H9 (cell line): ENCODE data around the gene PUM2. TPM values are rescaled to one million over a fixed set of nuclear protein-coding genes. Genes with fewer than 3 reads are reported as not detected.
A peak's percentile ranks its signal among the peaks of the same experiment; 100 is the strongest.

Experiments used
- DNase-seq: peaks from one replicate; pipeline ENCODE4 v3.0.0-alpha.2; 2017
- H2AFZ ChIP-seq: one replicate; pipeline ENCODE4 v1.6.1; 2013; ENCODE audit warnings: mild to moderate bottlenecking, low read length, control low read depth, moderate library complexity
- H2AK5ac ChIP-seq: 2 replicates; pipeline ENCODE4 v1.6.1; 2013; ENCODE audit warnings: low read length, control low read depth, mixed read lengths; ENCODE audit not compliant: insufficient read length
- H2BK120ac ChIP-seq: one replicate; pipeline ENCODE4 v1.6.1; 2013; ENCODE audit warnings: low read depth, mild to moderate bottlenecking, low read length, control low read depth, inconsistent platforms; ENCODE audit not compliant: poor library complexity, severe bottlenecking
- H2BK12ac ChIP-seq: 2 replicates; pipeline ENCODE4 v1.6.1; 2013; ENCODE audit warnings: low read length, control low read depth, mixed read lengths, low read depth; ENCODE audit not compliant: insufficient read length
- H2BK15ac ChIP-seq: 2 replicates; pipeline ENCODE4 v1.6.1; 2013; ENCODE audit warnings: low read depth, low read length, control low read depth
- H2BK20ac ChIP-seq: one replicate; pipeline ENCODE4 v1.6.1; 2013; ENCODE audit warnings: low read depth, mild to moderate bottlenecking, low read length, control low read depth, inconsistent platforms; ENCODE audit not compliant: poor library complexity, severe bottlenecking
- H2BK5ac ChIP-seq: 2 replicates; pipeline ENCODE4 v1.6.1; 2013; ENCODE audit warnings: low read length, control low read depth, mixed read lengths; ENCODE audit not compliant: insufficient read length
- H3K14ac ChIP-seq: 2 replicates; pipeline ENCODE4 v1.6.1; 2013; ENCODE audit warnings: low read length, control low read depth; ENCODE audit not compliant: insufficient read depth
- H3K18ac ChIP-seq: 2 replicates; pipeline ENCODE4 v1.6.1; 2013; ENCODE audit warnings: low read depth, mild to moderate bottlenecking, mixed read lengths, low read length, control low read depth; ENCODE audit not compliant: insufficient read length
- H3K23ac ChIP-seq: 2 replicates; pipeline ENCODE4 v1.6.1; 2013; ENCODE audit warnings: low read length, control low read depth, mixed read lengths, low read depth; ENCODE audit not compliant: insufficient read length
- H3K23me2 ChIP-seq: 2 replicates; pipeline ENCODE4 v1.6.1; 2013; ENCODE audit warnings: low read depth, mild to moderate bottlenecking, mixed read lengths, low read length, control low read depth; ENCODE audit not compliant: insufficient read length, poor library complexity, severe bottlenecking
- H3K27ac ChIP-seq: 2 replicates; pipeline ENCODE4 v1.5.1; 2013; ENCODE audit warnings: low read length, control low read depth, mixed read lengths, low read depth; ENCODE audit not compliant: insufficient read length
- H3K27me3 ChIP-seq: 2 replicates; pipeline ENCODE4 v1.6.1; 2013; ENCODE audit warnings: low read length, control low read depth, inconsistent platforms; ENCODE audit not compliant: insufficient read depth
- H3K4ac ChIP-seq: 2 replicates; pipeline ENCODE4 v1.6.1; 2013; ENCODE audit warnings: low read depth, mild to moderate bottlenecking, control low read depth, inconsistent platforms, low read length, moderate library complexity
- H3K4me1 ChIP-seq: 2 replicates; pipeline ENCODE4 v1.6.1; 2013; ENCODE audit warnings: low read length, control low read depth, inconsistent platforms; ENCODE audit not compliant: insufficient read depth
- H3K4me2 ChIP-seq: 2 replicates; pipeline ENCODE4 v1.6.1; 2013; ENCODE audit warnings: low read length, control low read depth, mixed read lengths; ENCODE audit not compliant: insufficient read length, insufficient read depth
- H3K56ac ChIP-seq: 2 replicates; pipeline ENCODE4 v1.6.1; 2013; ENCODE audit warnings: low read depth, mild to moderate bottlenecking, mixed read lengths, low read length, control low read depth; ENCODE audit not compliant: insufficient read length
- H3K79me1 ChIP-seq: 2 replicates; pipeline ENCODE4 v1.6.1; 2013; ENCODE audit warnings: low read depth, mild to moderate bottlenecking, moderate library complexity, low read length, control low read depth, inconsistent platforms; ENCODE audit not compliant: insufficient read depth, poor library complexity, severe bottlenecking
- H3K79me2 ChIP-seq: 2 replicates; pipeline ENCODE4 v1.6.1; 2013; ENCODE audit warnings: low read length, control low read depth, inconsistent platforms; ENCODE audit not compliant: insufficient read depth
- H3K9ac ChIP-seq: 2 replicates; pipeline ENCODE4 v1.6.1; 2013; ENCODE audit warnings: low read length, control low read depth, mixed read lengths; ENCODE audit not compliant: insufficient read length; ENCODE audit errors: extremely low read depth
- H3K9me3 ChIP-seq: one replicate; pipeline ENCODE4 v1.6.1; 2013; ENCODE audit warnings: low read depth, low read length, inconsistent platforms; ENCODE audit not compliant: control insufficient read depth
- H3T11ph ChIP-seq: one replicate; pipeline ENCODE4 v1.6.1; 2013; ENCODE audit warnings: mild to moderate bottlenecking, low read length, control low read depth, inconsistent platforms
- H4K20me1 ChIP-seq: one replicate; pipeline ENCODE4 v1.6.1; 2013; ENCODE audit not compliant: control insufficient read depth, insufficient read length, insufficient read depth
- H4K5ac ChIP-seq: 2 replicates; pipeline ENCODE4 v1.6.1; 2013; ENCODE audit warnings: low read depth, mild to moderate bottlenecking, mixed read lengths, low read length, control low read depth; ENCODE audit not compliant: insufficient read length
- H4K8ac ChIP-seq: replicated peaks from 2 replicates; pipeline ENCODE4 v1.6.1; 2013; ENCODE audit warnings: low read length, control low read depth, mixed read lengths, low read depth; ENCODE audit not compliant: insufficient read length
- H4K91ac ChIP-seq: 2 replicates; pipeline ENCODE4 v1.6.1; 2013; ENCODE audit warnings: low read depth, mild to moderate bottlenecking, moderate library complexity, mixed read lengths, low read length, control low read depth; ENCODE audit not compliant: insufficient read length
- H3K27ac Mint-ChIP-seq, 3 experiments: 2 replicates in 2 of 3; 3 replicates in 1 of 3; pipeline ENCODE4 v1.8.0; 2020 to 2021; ENCODE audit warnings: mixed read lengths in 3 of 3, mild to moderate bottlenecking in 1 of 3, moderate library complexity in 1 of 3
- H3K27me3 Mint-ChIP-seq: 2 replicates; pipeline ENCODE4 v1.8.0; 2021; ENCODE audit warnings: low read depth, mild to moderate bottlenecking, moderate library complexity, mixed read lengths
- H3K36me3 Mint-ChIP-seq, 3 experiments: 2 replicates in 2 of 3; 3 replicates in 1 of 3; pipeline ENCODE4 v1.8.0; 2020 to 2021; ENCODE audit warnings: low read depth in 3 of 3, mixed read lengths in 3 of 3; ENCODE audit not compliant: insufficient read depth in 1 of 3
- H3K4me1 Mint-ChIP-seq, 2 experiments: 2 replicates each; pipeline ENCODE4 v1.8.0; 2020; ENCODE audit warnings: mixed read lengths in 2 of 2
- H3K4me3 Mint-ChIP-seq, 2 experiments: 2 replicates in 1 of 2; 3 replicates in 1 of 2; pipeline ENCODE4 v1.8.0; 2020 to 2021; ENCODE audit warnings: mild to moderate bottlenecking in 2 of 2, mixed read lengths in 2 of 2, moderate library complexity in 1 of 2
- H3K9me3 Mint-ChIP-seq, 2 experiments: 2 replicates in 1 of 2; 3 replicates in 1 of 2; pipeline ENCODE4 v1.8.0; 2020; ENCODE audit warnings: mild to moderate bottlenecking in 2 of 2, mixed read lengths in 2 of 2, moderate library complexity in 1 of 2
- WGBS: extraction: QIAGEN DNeasy Blood & Tissue Kit; methylation state at CpG from one replicate; pipeline ENCODE4 v1.1.7; 2013; ENCODE audit warnings: missing lambda C conversion rate, low lambda C conversion rate, mixed read lengths; ENCODE audit not compliant: insufficient read length; ENCODE audit errors: extremely low coverage; 5-methylcytosine and 5-hydroxymethylcytosine counted together
- total RNA-seq: library from RNA; stranded (reverse); gene quantifications from 2 replicates; pipeline ENCODE4 v1.2.1, GENCODE V29; 2021
- TF ChIP-seq, protein P1 (sequence below): fragments of 200-600 bp; sonication (generic); conservative IDR thresholded peaks from 3 replicates; pipeline ENCODE4 v1.8.0; 2021; ENCODE audit warnings: antibody characterized with exemption, mild to moderate bottlenecking

Gene PUM2
- total RNA-seq, 1 experiment from 2014 or later: 96.6 TPM

DNA sequence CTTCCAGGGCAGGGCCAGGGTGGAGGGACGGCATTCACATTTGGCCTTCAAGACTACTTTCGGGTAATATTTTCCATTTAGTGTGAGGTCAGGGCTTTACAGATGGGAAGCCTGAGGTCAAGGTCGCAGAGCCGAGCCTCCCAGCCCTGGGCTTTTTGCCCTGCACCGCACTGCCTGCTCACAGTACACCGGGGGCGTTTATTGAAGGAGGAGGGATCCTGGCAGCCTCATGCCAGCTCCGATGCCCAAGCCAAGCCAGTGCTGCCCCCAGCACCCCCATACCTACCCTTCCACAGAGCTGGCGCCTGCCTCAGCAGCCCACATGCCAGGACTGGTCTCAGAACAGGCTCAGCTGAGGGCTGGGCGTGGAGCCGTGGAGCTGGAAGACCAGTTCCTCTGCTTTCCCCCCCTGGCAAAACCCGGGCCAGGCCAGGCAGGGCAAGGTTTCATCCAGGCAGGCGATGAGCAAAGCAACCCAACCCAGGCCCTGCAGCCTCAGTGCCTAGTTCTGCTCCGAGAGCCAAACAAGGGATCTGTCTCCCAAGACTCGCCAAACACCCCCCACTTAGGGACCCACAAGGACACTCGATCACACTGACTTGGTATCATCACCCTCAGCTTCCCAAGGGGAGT is 137.7 kb downstream of the PUM2 start:
- H3K27ac Mint-ChIP-seq: 0 out of 7 replicates have a peak overlapping the region, but pooled peaks of 1 of the 3 experiments have one; percentile 34
- WGBS: no CpG with 5 or more reads among the region's 16 CpGs
- Histone ChIP-seq H3K4me2 (no peak overlapping the region), H3K9me3 (no peaks in the 10 kb centered on the region), H2BK120ac (no peak overlapping the region), H4K5ac (no peak overlapping the region), H2AK5ac (no peak overlapping the region), H3K56ac (no peak overlapping the region), H2BK12ac (no peak overlapping the region), H3K23me2 (no peaks in the 10 kb centered on the region), H2BK20ac (no peak overlapping the region), H4K8ac (no peak overlapping the region), H3K23ac (no peak overlapping the region), H3K9ac (no peak overlapping the region), H3T11ph (no peak overlapping the region), H4K20me1 (peaks cover under 1% of the 10 kb centered on the region), H2AFZ (no peak overlapping the region), H2BK5ac (no peak overlapping the region), H3K27ac (no peak overlapping the region), H3K18ac (no peak overlapping the region), H3K79me2 (peaks cover 5% of the 10 kb centered on the region; the same call in 1 of the 2 replicates), H2BK15ac (no peak overlapping the region), H3K79me1 (no peaks in the 10 kb centered on the region), H3K4ac (no peak overlapping the region), H3K27me3 (no peaks in the 10 kb centered on the region), H3K14ac (no peak overlapping the region; the same call in 1 of the 2 replicates), H4K91ac (no peak overlapping the region), H3K4me1 (no peaks in the 10 kb centered on the region; the same call in 1 of the 2 replicates)
- H3K36me3 Mint-ChIP-seq: peaks cover 0 to 4% (median 3%) of the 10 kb centered on the region in 3 experiments; a peak in 5 of 7 replicates
- H3K9me3 Mint-ChIP-seq: no peaks in the 10 kb centered on the region
- H3K4me1 Mint-ChIP-seq: peaks cover 34 to 46% of the 10 kb centered on the region in 2 experiments
- TF ChIP-seq, protein P1, sequence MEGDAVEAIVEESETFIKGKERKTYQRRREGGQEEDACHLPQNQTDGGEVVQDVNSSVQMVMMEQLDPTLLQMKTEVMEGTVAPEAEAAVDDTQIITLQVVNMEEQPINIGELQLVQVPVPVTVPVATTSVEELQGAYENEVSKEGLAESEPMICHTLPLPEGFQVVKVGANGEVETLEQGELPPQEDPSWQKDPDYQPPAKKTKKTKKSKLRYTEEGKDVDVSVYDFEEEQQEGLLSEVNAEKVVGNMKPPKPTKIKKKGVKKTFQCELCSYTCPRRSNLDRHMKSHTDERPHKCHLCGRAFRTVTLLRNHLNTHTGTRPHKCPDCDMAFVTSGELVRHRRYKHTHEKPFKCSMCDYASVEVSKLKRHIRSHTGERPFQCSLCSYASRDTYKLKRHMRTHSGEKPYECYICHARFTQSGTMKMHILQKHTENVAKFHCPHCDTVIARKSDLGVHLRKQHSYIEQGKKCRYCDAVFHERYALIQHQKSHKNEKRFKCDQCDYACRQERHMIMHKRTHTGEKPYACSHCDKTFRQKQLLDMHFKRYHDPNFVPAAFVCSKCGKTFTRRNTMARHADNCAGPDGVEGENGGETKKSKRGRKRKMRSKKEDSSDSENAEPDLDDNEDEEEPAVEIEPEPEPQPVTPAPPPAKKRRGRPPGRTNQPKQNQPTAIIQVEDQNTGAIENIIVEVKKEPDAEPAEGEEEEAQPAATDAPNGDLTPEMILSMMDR: no peak
- no peaks in the 10 kb centered on the region for H3K27me3 Mint-ChIP-seq
- H3K4me3 Mint-ChIP-seq: no peak overlapping the region
- DNase-seq: no peak
